HepG2 (cell line): ENCODE measurements around the gene KLHL40. TPM values are rescaled to one million over a fixed set of nuclear protein-coding genes. Genes with fewer than 3 reads are reported as not detected.

ENCODE experiments used
- ESRRA ChIP-seq: sonication (generic); formaldehyde crosslinking; IDR thresholded peaks from 2 replicates; pipeline ENCODE4 v1.5.1; 2020; ENCODE audit warnings: mild to moderate bottlenecking, low read depth, missing genetic modification reagents
- FIP1L1 ChIP-seq: fragments of 200-400 bp; formaldehyde crosslinking; IDR thresholded peaks from 2 replicates; pipeline ENCODE4 v1.6.1; 2018; ENCODE audit warnings: low read depth, mild to moderate bottlenecking, low read length, moderate library complexity, borderline replicate concordance; ENCODE audit not compliant: insufficient read depth
- HMG20A ChIP-seq: IDR thresholded peaks from 2 replicates; pipeline ENCODE4 v1.6.1; 2016; ENCODE audit warnings: borderline replicate concordance
- HNF4A ChIP-seq: sonication (generic); formaldehyde crosslinking; IDR thresholded peaks from 2 replicates; pipeline ENCODE4 v1.4.0; 2020; ENCODE audit warnings: missing genetic modification reagents
- HNF4G ChIP-seq, 2 experiments: sonication (generic) in 1 of 2; formaldehyde crosslinking in 1 of 2; IDR thresholded peaks; 2 replicates each; pipeline versions ENCODE4 v1.4.0 to v1.6.1; 2011 to 2020; ENCODE audit warnings: borderline replicate concordance in 2 of 2, low read depth in 2 of 2, mild to moderate bottlenecking in 2 of 2, low read length in 1 of 2, missing genetic modification reagents in 1 of 2, moderate library complexity in 1 of 2
- MIER2 ChIP-seq: IDR thresholded peaks from 2 replicates; pipeline ENCODE4 v1.6.1; 2016; ENCODE audit warnings: missing biosample characterization, missing genetic modification reagents
- NR2C2 ChIP-seq: sonication (generic); formaldehyde crosslinking; IDR thresholded peaks from 2 replicates; pipeline ENCODE4 v1.4.0; 2020; ENCODE audit warnings: missing genetic modification reagents, mild to moderate bottlenecking, moderate library complexity, borderline replicate concordance
- NR2F2 ChIP-seq: IDR thresholded peaks from 2 replicates; pipeline ENCODE4 v1.6.1; 2012; ENCODE audit warnings: low read depth, inconsistent platforms, borderline replicate concordance
- NR3C1 ChIP-seq: sonication (generic); formaldehyde crosslinking; IDR thresholded peaks from 2 replicates; pipeline ENCODE4 v1.4.0; 2020; ENCODE audit warnings: missing genetic modification reagents
- PHF8 ChIP-seq: sonication (generic); formaldehyde crosslinking; IDR thresholded peaks from 2 replicates; pipeline ENCODE4 v1.5.0; 2020; ENCODE audit warnings: missing genetic modification reagents
- RARA ChIP-seq: IDR thresholded peaks from 2 replicates; pipeline ENCODE4 v1.6.1; 2016; ENCODE audit warnings: missing genetic modification reagents, missing compliant biosample characterization
- SALL1 ChIP-seq: sonication (generic); formaldehyde crosslinking; IDR thresholded peaks from 2 replicates; pipeline ENCODE4 v1.8.0; 2022; ENCODE audit warnings: mild to moderate bottlenecking, missing genetic modification reagents
- SAP130 ChIP-seq: IDR thresholded peaks from 2 replicates; pipeline ENCODE4 v1.6.1; 2016; ENCODE audit warnings: low read depth
- ZFX ChIP-seq: sonication (generic); formaldehyde crosslinking; IDR thresholded peaks from 2 replicates; pipeline ENCODE4 v1.4.0; 2020; ENCODE audit warnings: mild to moderate bottlenecking, low read depth, missing genetic modification reagents, moderate library complexity
- ZIK1 ChIP-seq: sonication (generic); formaldehyde crosslinking; IDR thresholded peaks from 2 replicates; pipeline ENCODE4 v1.5.0; 2020; ENCODE audit warnings: mild to moderate bottlenecking, low read depth, missing genetic modification reagents, borderline replicate concordance
- ZMYM4 ChIP-seq: sonication (generic); formaldehyde crosslinking; IDR thresholded peaks from 2 replicates; pipeline ENCODE4 v1.8.1; 2023; ENCODE audit warnings: mild to moderate bottlenecking, missing genetic modification reagents
- ZNF550 ChIP-seq: sonication (generic); formaldehyde crosslinking; IDR thresholded peaks from 2 replicates; pipeline ENCODE4 v1.4.0; 2020; ENCODE audit warnings: mild to moderate bottlenecking, missing genetic modification reagents, borderline replicate concordance
- ZNF644 ChIP-seq: IDR thresholded peaks from 2 replicates; pipeline ENCODE4 v1.6.1; 2016; ENCODE audit warnings: low read depth
- polyA plus RNA-seq, 8 experiments: library from polyadenylated mRNA; depleted of rRNA in 3 of 8; stranded (reverse) in 7 of 8; unstranded in 1 of 8; fragments of >200 nt; fragmentation: Illumina TruSeq in 4 of 8; extraction: Trizol in 4 of 8; gene quantifications; 2 replicates each; pipeline versions ENCODE4 v1.2.1 to v1.2.3, GENCODE V29; 2011 to 2016; ENCODE audit warnings: low read depth in 4 of 8, missing spikeins in 1 of 8, mixed read lengths in 1 of 8; ENCODE audit not compliant: insufficient read depth in 1 of 8
- total RNA-seq, 5 experiments: library from RNA; depleted of rRNA; stranded (reverse); fragments of >200 nt; fragmentation: Illumina TruSeq; extraction: Trizol; gene quantifications; 2 replicates each; pipeline ENCODE4 v1.2.3, GENCODE V29; 2016; ENCODE audit warnings: low read depth in 1 of 5
- TF ChIP-seq, protein P1 (sequence below): sonication (generic); formaldehyde crosslinking; IDR thresholded peaks from 2 replicates; pipeline ENCODE4 v1.9.0; 2021; ENCODE audit warnings: missing genetic modification reagents, mild to moderate bottlenecking, borderline replicate concordance
- TF ChIP-seq, protein P2 (sequence below): sonication (generic); formaldehyde crosslinking; IDR thresholded peaks from 2 replicates; pipeline ENCODE4 v1.4.0; 2020; ENCODE audit warnings: missing genetic modification reagents
- TF ChIP-seq, protein P3 (sequence below): IDR thresholded peaks from 2 replicates; pipeline ENCODE4 v1.4.0; 2020; ENCODE audit warnings: mild to moderate bottlenecking, missing genetic modification reagents

Gene KLHL40
- total and polyA plus RNA-seq, 2 of the 13 experiments (the other 11 are each of a cell fraction or from before 2014, with no cell fraction given) = not detected

DNA sequence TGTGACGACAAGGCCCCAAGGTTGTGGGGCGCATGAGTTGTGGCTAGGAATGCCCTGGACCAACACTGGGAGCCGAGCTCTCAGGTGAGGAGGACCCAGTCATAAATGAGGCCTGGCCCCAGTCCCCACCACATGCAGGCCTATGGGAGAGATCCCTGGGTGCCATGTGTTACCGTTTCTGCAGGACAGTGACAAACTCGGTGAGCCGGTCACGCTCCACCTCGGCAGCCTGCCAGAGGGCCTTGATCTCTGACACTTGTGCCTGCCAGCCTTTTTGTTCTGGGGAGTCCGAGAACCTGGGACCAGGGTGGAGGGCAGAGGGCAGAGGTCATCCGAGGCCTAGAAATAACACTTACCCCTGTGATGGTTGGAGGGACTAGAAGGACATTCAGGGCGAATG lies 45.0 kb downstream of the KLHL40 start (continued):
- TF ChIP-seq ESRRA (CRISPR knock-in tag) (peak; percentile 37; the same call in 1 of the 2 replicates), HNF4A (CRISPR knock-in tag) (peak; percentile 78), SAP130 (CRISPR knock-in tag) (0 out of 2 replicates have a peak, but pooled peaks have one; percentile 11), HMG20A (CRISPR knock-in tag) (0 out of 2 replicates have a peak, but pooled peaks have one; percentile 14), ZFX (CRISPR knock-in tag) (peak; percentile 33; the same call in 1 of the 2 replicates), FIP1L1 (no peak), ZNF644 (CRISPR knock-in tag) (0 out of 2 replicates have a peak, but pooled peaks have one; percentile 29), NR2F2 (peak; percentile 82), NR3C1 (no peak), ZNF550 (CRISPR knock-in tag) (0 out of 2 replicates have a peak, but pooled peaks have one; percentile 41), ZMYM4 (CRISPR knock-in tag) (peak; percentile 59), ZIK1 (0 out of 2 replicates have a peak, but pooled peaks have one; percentile 40), HNF4G (IDR thresholded peaks at IDR 0.05; ENCODE audit: borderline replicate concordance, low read depth, low read length) (peak; percentile 63), HNF4G (CRISPR knock-in tag; IDR thresholded peaks at IDR 0.05; ENCODE audit: borderline replicate concordance, low read depth) (peak; percentile 30; the same call in 1 of the 2 replicates), NR2C2 (CRISPR knock-in tag) (peak; percentile 87), MIER2 (CRISPR knock-in tag) (0 out of 2 replicates have a peak, but pooled peaks have one; percentile 34), PHF8 (no peak), SALL1 (CRISPR knock-in tag) (peak; percentile 45; the same call in 1 of the 2 replicates), RARA (CRISPR knock-in tag) (0 out of 2 replicates have a peak, but pooled peaks have one; percentile 26)
- TF ChIP-seq, protein P1, sequence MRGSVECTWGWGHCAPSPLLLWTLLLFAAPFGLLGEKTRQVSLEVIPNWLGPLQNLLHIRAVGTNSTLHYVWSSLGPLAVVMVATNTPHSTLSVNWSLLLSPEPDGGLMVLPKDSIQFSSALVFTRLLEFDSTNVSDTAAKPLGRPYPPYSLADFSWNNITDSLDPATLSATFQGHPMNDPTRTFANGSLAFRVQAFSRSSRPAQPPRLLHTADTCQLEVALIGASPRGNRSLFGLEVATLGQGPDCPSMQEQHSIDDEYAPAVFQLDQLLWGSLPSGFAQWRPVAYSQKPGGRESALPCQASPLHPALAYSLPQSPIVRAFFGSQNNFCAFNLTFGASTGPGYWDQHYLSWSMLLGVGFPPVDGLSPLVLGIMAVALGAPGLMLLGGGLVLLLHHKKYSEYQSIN = no peak
- TF ChIP-seq, protein P2, sequence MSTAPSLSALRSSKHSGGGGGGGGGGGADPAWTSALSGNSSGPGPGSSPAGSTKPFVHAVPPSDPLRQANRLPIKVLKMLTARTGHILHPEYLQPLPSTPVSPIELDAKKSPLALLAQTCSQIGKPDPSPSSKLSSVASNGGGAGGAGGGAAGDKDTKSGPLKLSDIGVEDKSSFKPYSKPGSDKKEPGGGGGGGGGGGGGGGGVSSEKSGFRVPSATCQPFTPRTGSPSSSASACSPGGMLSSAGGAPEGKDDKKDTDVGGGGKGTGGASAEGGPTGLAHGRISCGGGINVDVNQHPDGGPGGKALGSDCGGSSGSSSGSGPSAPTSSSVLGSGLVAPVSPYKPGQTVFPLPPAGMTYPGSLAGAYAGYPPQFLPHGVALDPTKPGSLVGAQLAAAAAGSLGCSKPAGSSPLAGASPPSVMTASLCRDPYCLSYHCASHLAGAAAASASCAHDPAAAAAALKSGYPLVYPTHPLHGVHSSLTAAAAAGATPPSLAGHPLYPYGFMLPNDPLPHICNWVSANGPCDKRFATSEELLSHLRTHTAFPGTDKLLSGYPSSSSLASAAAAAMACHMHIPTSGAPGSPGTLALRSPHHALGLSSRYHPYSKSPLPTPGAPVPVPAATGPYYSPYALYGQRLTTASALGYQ (CRISPR knock-in tag) = no peak
- TF ChIP-seq, protein P3, sequence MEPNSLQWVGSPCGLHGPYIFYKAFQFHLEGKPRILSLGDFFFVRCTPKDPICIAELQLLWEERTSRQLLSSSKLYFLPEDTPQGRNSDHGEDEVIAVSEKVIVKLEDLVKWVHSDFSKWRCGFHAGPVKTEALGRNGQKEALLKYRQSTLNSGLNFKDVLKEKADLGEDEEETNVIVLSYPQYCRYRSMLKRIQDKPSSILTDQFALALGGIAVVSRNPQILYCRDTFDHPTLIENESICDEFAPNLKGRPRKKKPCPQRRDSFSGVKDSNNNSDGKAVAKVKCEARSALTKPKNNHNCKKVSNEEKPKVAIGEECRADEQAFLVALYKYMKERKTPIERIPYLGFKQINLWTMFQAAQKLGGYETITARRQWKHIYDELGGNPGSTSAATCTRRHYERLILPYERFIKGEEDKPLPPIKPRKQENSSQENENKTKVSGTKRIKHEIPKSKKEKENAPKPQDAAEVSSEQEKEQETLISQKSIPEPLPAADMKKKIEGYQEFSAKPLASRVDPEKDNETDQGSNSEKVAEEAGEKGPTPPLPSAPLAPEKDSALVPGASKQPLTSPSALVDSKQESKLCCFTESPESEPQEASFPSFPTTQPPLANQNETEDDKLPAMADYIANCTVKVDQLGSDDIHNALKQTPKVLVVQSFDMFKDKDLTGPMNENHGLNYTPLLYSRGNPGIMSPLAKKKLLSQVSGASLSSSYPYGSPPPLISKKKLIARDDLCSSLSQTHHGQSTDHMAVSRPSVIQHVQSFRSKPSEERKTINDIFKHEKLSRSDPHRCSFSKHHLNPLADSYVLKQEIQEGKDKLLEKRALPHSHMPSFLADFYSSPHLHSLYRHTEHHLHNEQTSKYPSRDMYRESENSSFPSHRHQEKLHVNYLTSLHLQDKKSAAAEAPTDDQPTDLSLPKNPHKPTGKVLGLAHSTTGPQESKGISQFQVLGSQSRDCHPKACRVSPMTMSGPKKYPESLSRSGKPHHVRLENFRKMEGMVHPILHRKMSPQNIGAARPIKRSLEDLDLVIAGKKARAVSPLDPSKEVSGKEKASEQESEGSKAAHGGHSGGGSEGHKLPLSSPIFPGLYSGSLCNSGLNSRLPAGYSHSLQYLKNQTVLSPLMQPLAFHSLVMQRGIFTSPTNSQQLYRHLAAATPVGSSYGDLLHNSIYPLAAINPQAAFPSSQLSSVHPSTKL (CRISPR knock-in tag) = peak; percentile 48
